Panc1 (cell line): Measurements from ENCODE around the gene PDE3B. TPM values are rescaled to one million over a fixed set of nuclear protein-coding genes. Genes with fewer than 3 reads are reported as not detected.

ENCODE experiments used
- ATAC-seq: fragments of 200-7000 bp; cut with Tn5 transposase; 2 replicates; pipeline ENCODE4 v1.9.1; 2020; ENCODE audit warnings: mild to moderate bottlenecking, moderate library complexity
- BruUV-seq: library from RNA; stranded (reverse); fragments of 400-500 nt; replicated peaks from 2 replicates; lab custom pipeline; 2021; lab: Mats Ljungman, UMichigan
- CTCF ChIA-PET: fragments of 300-600 bp; sonication (Branson Sonifier 250); formaldehyde crosslinking; loops from one replicate; lab custom pipeline; 2022; ENCODE audit warnings: antibody characterized with exemption; lab: Charles Lee
- POLR2A ChIA-PET: fragments of 300-600 bp; sonication (Branson Sonifier 250); formaldehyde crosslinking; loops from one replicate; lab custom pipeline; 2022; ENCODE audit warnings: antibody characterized with exemption; lab: Charles Lee
- DNase-seq: peaks from one replicate; pipeline ENCODE4 v3.0.0-alpha.2; 2010; ENCODE audit warnings: low read depth, low spot score
- H3K27ac ChIP-seq: 2 replicates; pipeline ENCODE4 v1.5.1; 2011; ENCODE audit warnings: mild to moderate bottlenecking, low read length, inconsistent platforms
- H3K27me3 ChIP-seq: fragments of 200-500 bp; sonication (Bioruptor generic); 2 replicates; pipeline ENCODE4 v1.6.0; 2014; ENCODE audit warnings: low read length, inconsistent platforms; ENCODE audit not compliant: control insufficient read depth, insufficient read depth
- H3K36me3 ChIP-seq: fragments of 200-500 bp; sonication (Bioruptor generic); 2 replicates; pipeline ENCODE4 v1.5.1; 2014; ENCODE audit warnings: inconsistent platforms, mild to moderate bottlenecking, low read length, moderate library complexity; ENCODE audit not compliant: control insufficient read depth, insufficient read depth
- H3K4me1 ChIP-seq: 2 replicates; pipeline ENCODE4 v1.5.1; 2011; ENCODE audit warnings: inconsistent platforms, mild to moderate bottlenecking, low read length, moderate library complexity; ENCODE audit not compliant: control insufficient read depth, insufficient read depth
- H3K4me3 ChIP-seq, 2 experiments: 2 replicates each; pipeline ENCODE4 v1.5.1; 2011 to 2012; ENCODE audit warnings: low read depth in 2 of 2, low read length in 2 of 2, mild to moderate bottlenecking in 2 of 2, inconsistent platforms in 1 of 2, moderate library complexity in 1 of 2
- H3K9me3 ChIP-seq: fragments of 200-500 bp; sonication (Bioruptor generic); 2 replicates; pipeline ENCODE4 v1.5.1; 2014; ENCODE audit warnings: low read depth, mild to moderate bottlenecking, inconsistent platforms, low read length, moderate library complexity; ENCODE audit not compliant: control insufficient read depth, insufficient read depth
- CTCF ChIP-seq: fragments of 450-650 bp; IDR thresholded peaks from 2 replicates; pipeline ENCODE4 v1.5.1; 2017; ENCODE audit warnings: mild to moderate bottlenecking
- POLR2AphosphoS5 ChIP-seq: IDR thresholded peaks from 2 replicates; pipeline ENCODE4 v1.6.1; 2012; ENCODE audit warnings: mild to moderate bottlenecking, low read depth, low read length, moderate library complexity
- REST ChIP-seq, 2 experiments: IDR thresholded peaks; 2 replicates each; pipeline ENCODE4 v1.6.1; 2011 to 2012; ENCODE audit warnings: low read depth in 2 of 2, control low read depth in 1 of 2, low read length in 1 of 2, mild to moderate bottlenecking in 1 of 2, moderate library complexity in 1 of 2; ENCODE audit not compliant: insufficient read depth in 1 of 2
- SIN3A ChIP-seq: IDR thresholded peaks from 2 replicates; pipeline ENCODE4 v1.6.1; 2012; ENCODE audit warnings: low read depth, mild to moderate bottlenecking, low read length, moderate library complexity, borderline replicate concordance; ENCODE audit not compliant: insufficient read depth
- TCF7L2 ChIP-seq: IDR thresholded peaks from 2 replicates; pipeline ENCODE4 v1.6.1; 2011; ENCODE audit warnings: mild to moderate bottlenecking, low read depth, low read length, inconsistent platforms
- in situ Hi-C: cut with HindIII; loops from 2 replicates; pipeline ENCODE4 v1.10.0; 2016; ENCODE audit warnings: low sequenced_read_pairs, low pct_unique_long_range_greater_than_20kb
- intact Hi-C: fragments of 100-400 bp; cut with micrococcal nuclease; formaldehyde crosslinking; loops from one replicate; pipeline ENCODE4 v1.10.0; 2022; ENCODE audit not compliant: unreplicated experiment
- total RNA-seq: library from RNA; stranded (reverse); gene quantifications from one replicate; pipeline ENCODE4 v1.2.1, GENCODE V29; 2021; ENCODE audit not compliant: unreplicated experiment

PDE3B gene
- total RNA-seq, 1 experiment from 2014 or later = 33.0 TPM

GRCh38 chr11:14873632-14874031 is 230.0 kb downstream of the PDE3B start:
- Histone ChIP-seq H3K4me3 (no peak overlapping the region), H3K36me3 (no peaks in the 10 kb centered on the region; the same call in 1 of the 2 replicates), H3K27me3 (no peaks in the 10 kb centered on the region), H3K27ac (no peak overlapping the region), H3K9me3 (no peaks in the 10 kb centered on the region), H3K4me1 (no peaks in the 10 kb centered on the region)
- ChIA-PET POLR2A (no interaction called here), CTCF (no interaction called here)
- intact Hi-C loops = no loop called here
- no TSS peak for BruUV-seq
- in situ Hi-C loops = no loop called here
- ATAC-seq = no peak
- no peak for DNase-seq
- TF ChIP-seq REST (IDR thresholded peaks at IDR 0.05; ENCODE audit: insufficient read depth in 1 of 2, low read depth in 2 of 2, low read length in 1 of 2) = no peak
- no peak for TF ChIP-seq CTCF
- TF ChIP-seq SIN3A = no peak
- no peak for TF ChIP-seq TCF7L2
- no peak for TF ChIP-seq POLR2AphosphoS5

GRCh38 chr11:14875163-14875562 is 231.6 kb downstream of the PDE3B start:
- Histone ChIP-seq H3K27ac (no peak overlapping the region), H3K4me3 (no peak overlapping the region), H3K4me1 (no peaks in the 10 kb centered on the region), H3K9me3 (no peaks in the 10 kb centered on the region), H3K27me3 (no peaks in the 10 kb centered on the region), H3K36me3 (no peaks in the 10 kb centered on the region; the same call in 1 of the 2 replicates)
- no peak for ATAC-seq
- no peak for TF ChIP-seq TCF7L2
- no peak for TF ChIP-seq SIN3A
- TF ChIP-seq REST (IDR thresholded peaks at IDR 0.05; ENCODE audit: insufficient read depth in 1 of 2, low read depth in 2 of 2, low read length in 1 of 2) = no peak
- no peak for TF ChIP-seq POLR2AphosphoS5
- no peak for TF ChIP-seq CTCF
- in situ Hi-C loops = no loop called here
- CTCF ChIA-PET = no interaction called here
- POLR2A ChIA-PET = no interaction called here
- no TSS peak for BruUV-seq
- no peak for DNase-seq
- intact Hi-C loops = no loop called here
